Hematopoietic multipotent progenitor cell treated with erythropoietin and hydrocortisone succinate and interleukin-3 and kit ligand, for 8 days (in vitro differentiated cells): Measurements from ENCODE around the gene RIPOR3.
A peak's percentile ranks its signal among the peaks of the same experiment; 100 is the strongest.
"Not testable (repeated sequence)": the region's sequence is repeated elsewhere in the genome, so short reads cannot be mapped to it uniquely, and the experiment has no call there.

ENCODE experiments used
- DNase-seq: peaks from one replicate; pipeline ENCODE4 v3.0.0-alpha.2; 2015

Gene RIPOR3

GRCh38 chr20:50701041-50701963 is 10.0 kb upstream of the RIPOR3 start:
- DNase-seq = no peak

GRCh38 chr20:50699688-50700087 is 8.3 kb upstream of the RIPOR3 start:
- DNase-seq = no peak

GRCh38 chr20:50698255-50698654 is 6.9 kb upstream of the RIPOR3 start:
- not testable (repeated sequence) for DNase-seq

GRCh38 chr20:50695135-50695872 is 4.0 kb upstream of the RIPOR3 start:
- DNase-seq = no peak

GRCh38 chr20:50694379-50695134 is 3.2 kb upstream of the RIPOR3 start:
- no peak for DNase-seq

GRCh38 chr20:50693001-50693400 is 1.7 kb upstream of the RIPOR3 start:
- DNase-seq = no peak

- DNase-seq = peak; percentile 51
Observed at GRCh38 chr20:50692552-50692933, 1.2 kb upstream of the RIPOR3 start.

GRCh38 chr20:50691573-50692551 is 520 bp upstream of the RIPOR3 start:
- DNase-seq = peak; percentile 87

GRCh38 chr20:50689864-50690649 is 1.3 kb downstream of the RIPOR3 start:
- DNase-seq = peak; percentile 84

GRCh38 chr20:50688256-50688975 is 2.9 kb downstream of the RIPOR3 start:
- DNase-seq = no peak

- DNase-seq = no peak
Observed at GRCh38 chr20:50686821-50687220, 4.5 kb downstream of the RIPOR3 start.

- no peak for DNase-seq
Observed at GRCh38 chr20:50683570-50683969, 7.8 kb downstream of the RIPOR3 start.

- DNase-seq = no peak
Observed at GRCh38 chr20:50682947-50683530, 8.3 kb downstream of the RIPOR3 start.

GRCh38 chr20:50682065-50682464 is 9.3 kb downstream of the RIPOR3 start:
- no peak for DNase-seq

- DNase-seq = no peak
Observed at GRCh38 chr20:50681359-50682064, 9.8 kb downstream of the RIPOR3 start.

- no peak for DNase-seq
Observed at GRCh38 chr20:50680105-50680960, 11.0 kb downstream of the RIPOR3 start.

- no peak for DNase-seq
Observed at GRCh38 chr20:50679753-50680104, 11.6 kb downstream of the RIPOR3 start.

GRCh38 chr20:50678169-50678898 is 13.0 kb downstream of the RIPOR3 start:
- peak; percentile 59 for DNase-seq
